ENCODE measurements around the gene KIAA1671. TPM values are rescaled to one million over a fixed set of nuclear protein-coding genes. Genes with fewer than 3 reads are reported as not detected.

KIAA1671 gene
- total RNA-seq, 1 donor from 2014 or later, result 11.0 TPM

- intact Hi-C loops (cut with micrococcal nuclease), result no loop called here
These were observed 256.4 kb downstream of the KIAA1671 start for GRCh38 chr22:25208743-25209505.

- intact Hi-C loops (cut with micrococcal nuclease), result no loop called here
These were observed 258.3 kb downstream of the KIAA1671 start for GRCh38 chr22:25210793-25211192.

DNA sequence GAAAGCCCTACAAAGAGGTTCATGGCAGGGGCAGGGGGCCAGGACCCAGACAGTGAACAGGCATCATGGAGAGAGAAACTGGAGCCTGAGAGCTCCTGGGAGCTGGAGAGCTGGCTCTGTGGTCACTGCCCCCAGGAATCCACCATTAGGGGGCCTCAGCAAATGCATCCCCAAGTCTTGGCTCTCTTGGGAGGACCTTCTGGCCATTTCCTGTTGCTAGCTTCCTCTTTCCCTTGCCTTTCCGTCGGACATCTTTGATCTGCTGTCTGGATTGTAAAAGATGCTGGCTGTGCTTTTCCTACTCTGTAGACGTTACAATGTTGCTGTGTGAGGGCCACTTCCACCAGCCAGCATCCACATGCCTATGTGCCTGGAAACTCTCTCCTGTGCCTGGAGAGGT lies 259.8 kb downstream of the KIAA1671 start:
- intact Hi-C loops (cut with micrococcal nuclease), result no loop called here

GRCh38 chr22:25213221-25213620 lies 260.7 kb downstream of the KIAA1671 start:
- intact Hi-C loops (cut with micrococcal nuclease), result no loop called here

GRCh38 chr22:25216230-25216629 lies 263.7 kb downstream of the KIAA1671 start:
- intact Hi-C loops (cut with micrococcal nuclease), result no loop called here

- intact Hi-C loops (cut with micrococcal nuclease), result no loop called here
These were observed 266.7 kb downstream of the KIAA1671 start, which contains the start of gene CRYBB2 for GRCh38 chr22:25219211-25219689. Gene CRYBB2 (plus strand): TSS chr22:25219639. CDS start chr22:25221430, 1,791 bp downstream.

DNA sequence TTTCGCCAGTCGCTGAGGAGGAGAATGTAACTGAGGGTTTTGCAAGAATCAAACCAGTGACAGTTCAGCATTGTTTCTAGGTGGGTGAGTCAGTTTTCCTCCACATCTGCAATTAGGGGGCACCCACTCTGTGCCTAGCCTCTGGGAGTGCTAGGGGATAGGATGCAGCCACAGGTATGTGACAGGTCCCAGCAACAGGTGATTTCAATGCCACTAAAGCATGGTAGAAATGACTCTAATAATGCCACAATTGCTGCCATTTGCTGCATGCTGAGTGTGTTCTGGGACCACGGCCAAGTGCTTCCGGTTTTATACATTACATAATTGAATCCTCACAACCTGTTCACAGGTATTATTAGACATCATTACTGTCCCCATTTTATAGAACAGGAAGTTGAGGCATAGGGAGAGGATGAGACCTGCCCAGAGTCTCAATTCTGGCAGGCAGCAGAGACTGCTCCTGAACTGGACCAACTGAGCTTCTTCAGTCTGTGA lies 267.5 kb downstream of the KIAA1671 start:
- intact Hi-C loops (cut with micrococcal nuclease), result no loop called here

DNA sequence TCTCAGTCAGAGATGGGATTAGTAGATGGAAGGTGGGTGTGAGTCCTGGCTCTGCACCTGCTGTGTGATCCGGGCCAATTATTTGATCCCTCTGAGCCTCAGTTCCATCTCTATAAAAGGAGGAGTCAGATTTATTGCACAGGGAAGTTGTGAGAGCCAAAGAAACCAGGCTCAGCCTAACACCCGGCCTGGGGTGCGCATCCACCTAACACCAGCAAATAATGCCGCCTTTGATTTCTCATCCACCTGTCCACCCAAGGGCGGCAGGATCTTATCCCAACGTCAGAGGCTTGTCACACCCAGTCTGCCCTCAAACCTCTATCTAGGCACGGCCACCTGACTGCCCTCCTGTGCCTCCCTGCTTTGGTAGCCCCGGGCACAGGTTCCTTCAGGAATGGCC lies 269.3 kb downstream of the KIAA1671 start:
- intact Hi-C loops (cut with micrococcal nuclease), result no loop called here

DNA sequence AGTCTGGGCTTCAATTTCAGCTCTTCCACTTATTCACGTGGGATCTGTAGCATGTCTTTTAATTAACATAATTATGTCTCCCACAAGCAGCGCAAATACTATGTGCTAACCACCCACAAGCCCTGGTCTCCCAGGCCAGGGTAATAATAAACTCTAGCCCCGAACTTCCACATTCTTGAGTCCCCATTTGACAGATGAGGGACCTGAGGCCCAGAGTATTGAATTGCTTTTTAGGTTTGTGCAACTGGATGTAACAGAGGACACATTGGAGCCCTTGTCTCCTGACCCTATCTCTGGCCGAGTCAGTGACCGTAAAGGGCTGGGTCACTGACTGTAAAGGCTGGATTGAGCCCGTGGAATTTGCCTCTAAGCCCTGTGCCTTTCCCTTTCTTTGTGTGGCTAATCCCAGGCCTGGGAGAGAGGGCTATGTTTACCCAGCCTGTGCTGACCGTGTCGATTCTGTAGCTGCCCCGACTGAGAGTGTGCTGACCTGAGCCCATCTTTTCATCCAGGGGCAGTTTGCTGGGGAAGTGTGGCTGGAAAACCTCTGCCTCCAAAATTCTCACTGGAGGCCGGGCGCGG lies 270.8 kb downstream of the KIAA1671 start:
- intact Hi-C loops (cut with micrococcal nuclease), result no loop called here

GRCh38 chr22:25228822-25229221 lies 276.3 kb downstream of the KIAA1671 start:
- intact Hi-C loops (cut with micrococcal nuclease), result no loop called here

DNA sequence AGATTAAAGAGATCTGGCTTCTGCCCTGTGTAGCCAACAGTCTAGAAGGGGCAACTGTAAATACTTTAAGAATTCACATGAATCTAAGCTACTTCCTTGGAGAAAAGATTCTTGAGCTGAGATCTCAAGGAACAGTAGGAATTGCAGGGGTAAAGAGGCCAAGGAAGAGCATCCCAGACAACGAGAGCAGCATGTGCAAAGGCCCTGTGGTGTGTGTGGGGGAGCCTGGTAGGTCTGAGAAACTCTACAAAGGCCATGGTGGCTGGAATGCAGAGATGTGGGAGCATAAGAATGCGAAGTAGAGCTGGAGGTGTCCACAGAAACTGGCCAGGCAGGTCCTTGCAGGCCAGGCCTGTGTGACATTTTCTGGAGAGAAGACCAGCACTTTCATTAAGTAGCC lies 278.2 kb downstream of the KIAA1671 start:
- intact Hi-C loops (cut with micrococcal nuclease), result loop anchor here (10.0 kb wide), 1 partner anchor 544 kb away; no protein-coding TSS in a partner anchor

- intact Hi-C loops (cut with micrococcal nuclease), result loop anchor here (10.0 kb wide), 1 partner anchor 542 kb away; no protein-coding TSS in a partner anchor
These were observed 279.8 kb downstream of the KIAA1671 start for GRCh38 chr22:25232301-25232700.

DNA sequence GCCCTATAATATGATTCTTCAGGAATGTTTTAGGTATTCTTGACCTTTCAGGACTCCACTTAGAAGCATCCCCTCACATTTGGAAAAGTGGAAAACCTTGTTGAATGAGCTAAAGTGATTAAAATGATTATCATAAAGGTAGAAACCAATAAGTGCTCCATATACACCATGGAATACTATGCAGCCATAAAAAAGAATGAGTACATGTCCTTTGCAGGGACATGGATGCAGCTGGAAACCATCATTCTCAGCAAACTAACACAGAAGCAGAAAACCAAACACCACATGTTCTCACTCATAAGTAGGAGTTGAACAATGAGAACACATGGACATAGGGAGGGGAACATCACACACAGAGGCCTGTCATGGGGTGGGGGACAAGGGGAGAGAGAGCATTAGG lies 281.2 kb downstream of the KIAA1671 start:
- intact Hi-C loops (cut with micrococcal nuclease), result loop anchor here (10.0 kb wide), 1 partner anchor 541 kb away; no protein-coding TSS in a partner anchor

GRCh38 chr22:25235547-25236290 lies 283.2 kb downstream of the KIAA1671 start:
- intact Hi-C loops (cut with micrococcal nuclease), result loop anchor here (10.0 kb wide), 1 partner anchor 539 kb away; no protein-coding TSS in a partner anchor

- intact Hi-C loops (cut with micrococcal nuclease), result loop anchor here (10.0 kb wide), 1 partner anchor 538 kb away; no protein-coding TSS in a partner anchor
These were observed 283.9 kb downstream of the KIAA1671 start for GRCh38 chr22:25236417-25236816.

DNA sequence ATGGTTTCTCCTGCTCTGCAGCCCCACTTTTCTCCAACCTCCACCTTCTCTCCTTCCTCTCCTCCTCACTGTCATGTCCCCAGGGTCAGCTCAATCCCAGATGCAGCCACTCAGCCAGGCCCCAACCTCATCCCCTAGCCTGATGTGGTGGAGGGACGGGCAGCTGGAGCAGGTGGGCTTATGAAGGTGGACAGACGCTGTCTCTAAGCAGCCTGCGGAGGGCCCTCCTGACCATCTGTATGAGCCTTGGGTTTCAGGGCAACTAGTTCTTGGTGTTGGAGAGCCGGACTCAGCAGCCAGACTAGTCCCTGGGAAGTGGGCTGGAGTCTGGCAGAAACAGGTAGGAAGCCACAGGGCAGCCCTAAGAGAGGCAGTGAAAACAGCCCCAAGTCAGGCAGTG lies 285.0 kb downstream of the KIAA1671 start:
- intact Hi-C loops (cut with micrococcal nuclease), result loop anchor here (10.0 kb wide), 1 partner anchor 537 kb away; no protein-coding TSS in a partner anchor

DNA sequence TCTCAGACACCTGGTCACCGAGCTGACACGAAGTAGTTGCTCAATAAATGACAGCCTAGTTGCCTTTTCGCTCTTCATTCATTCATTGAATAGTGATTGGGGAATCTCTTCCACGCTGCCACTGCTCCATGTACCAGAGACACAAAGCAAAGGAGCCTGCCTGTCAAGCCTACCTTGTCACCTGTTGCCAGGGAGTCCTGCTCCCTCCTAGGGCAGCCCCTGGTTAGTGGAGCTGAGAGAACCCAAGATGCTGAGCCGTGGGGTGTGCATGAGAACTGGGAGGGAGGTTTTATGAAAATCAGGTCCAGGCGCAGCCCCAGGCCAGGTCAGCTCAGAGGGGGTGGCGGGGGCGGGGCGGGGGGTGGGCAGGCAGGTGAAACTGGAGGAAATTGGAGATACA lies 285.5 kb downstream of the KIAA1671 start:
- intact Hi-C loops (cut with micrococcal nuclease), result loop anchor here (10.0 kb wide), 1 partner anchor 537 kb away; no protein-coding TSS in a partner anchor
